Peyer's patch (tissue), 4 donors: ENCODE results near the gene SLC6A1. TPM values are rescaled to one million over a fixed set of nuclear protein-coding genes. Genes with fewer than 3 reads are reported as not detected.
A peak's percentile ranks its signal among the peaks of the same experiment; 100 is the strongest.

ENCODE experiments used
- DNase-seq, 3 donors: peaks; one replicate each; pipeline ENCODE4 v3.0.0-alpha.2; 2017 to 2019
- H3K27ac ChIP-seq, 4 donors: fragments of 200-600 bp; sonication (generic); one replicate each; pipeline ENCODE4 v1.5.1; 2016 to 2019
- H3K27me3 ChIP-seq, 2 donors: fragments of 200-600 bp; sonication (generic); one replicate each; pipeline ENCODE4 v1.5.1; 2019
- H3K36me3 ChIP-seq, 3 donors: fragments of 200-600 bp; sonication (generic); one replicate each; pipeline ENCODE4 v1.5.1; 2016 to 2019
- H3K4me1 ChIP-seq, 4 donors: fragments of 200-600 bp; sonication (generic); one replicate each; pipeline ENCODE4 v1.5.1; 2016 to 2019
- H3K4me3 ChIP-seq, 4 donors: fragments of 200-600 bp; sonication (generic); 1 replicate in 3 of 4; 2 replicates in 1 of 4; pipeline ENCODE4 v1.5.1; 2016 to 2019; ENCODE audit warnings: mild to moderate bottlenecking in 1 of 4
- H3K9me3 ChIP-seq, 4 donors: fragments of 200-600 bp; sonication (generic); one replicate each; pipeline ENCODE4 v1.5.1; 2016 to 2019; ENCODE audit warnings: mild to moderate bottlenecking in 1 of 4
- POLR2A ChIP-seq, 2 donors: fragments of 450-650 bp; IDR thresholded peaks; one replicate each; pipeline ENCODE4 v1.5.1; 2017; ENCODE audit warnings: antibody characterized with exemption in 2 of 2, mild to moderate bottlenecking in 2 of 2, moderate library complexity in 2 of 2
- total RNA-seq, 4 donors: library from RNA; depleted of rRNA; stranded (reverse); fragments of >200 nt; gene quantifications; one replicate each; pipeline ENCODE4 v1.1.0, GENCODE V29; 2016
- TF ChIP-seq, protein P1 (sequence below), 6 experiments: fragments of 450-650 bp in 4 of 6; fragments of 200-600 bp in 2 of 6; sonication (generic) in 1 of 6; IDR thresholded peaks; one replicate each; pipeline ENCODE4 v1.5.1; 2017 to 2019; ENCODE audit warnings: antibody characterized with exemption in 6 of 6, mild to moderate bottlenecking in 3 of 6, moderate library complexity in 1 of 6

The SLC6A1 gene
- total RNA-seq, 4 donors from 2014 or later, result 0.27 to 5.0 (median 0.38) TPM; not detected in 1

DNA sequence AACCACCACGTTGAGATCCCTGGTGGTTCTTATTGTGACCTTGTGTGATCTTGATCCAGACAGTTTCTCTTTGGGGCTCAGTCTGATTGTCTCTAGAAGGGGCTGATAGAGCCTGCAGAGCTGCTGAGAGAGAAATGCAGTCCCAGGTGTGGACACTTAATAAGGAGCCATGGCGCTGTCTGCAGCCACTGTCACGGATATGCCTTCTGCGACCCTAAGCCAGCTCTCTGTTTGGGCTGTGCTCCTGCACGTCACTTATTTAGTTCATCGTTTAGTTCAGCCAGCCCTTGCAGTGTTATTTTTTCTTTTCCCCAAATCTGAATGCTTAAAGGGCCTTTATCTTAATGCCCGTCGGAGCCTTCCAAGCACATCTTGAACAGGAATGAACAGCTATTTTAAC lies 12.0 kb downstream of the SLC6A1 start:
- H3K4me3 ChIP-seq, result no peak overlapping the region
- TF ChIP-seq POLR2A (IDR thresholded peaks at IDR 0.05), result no peak
- TF ChIP-seq, protein P1, sequence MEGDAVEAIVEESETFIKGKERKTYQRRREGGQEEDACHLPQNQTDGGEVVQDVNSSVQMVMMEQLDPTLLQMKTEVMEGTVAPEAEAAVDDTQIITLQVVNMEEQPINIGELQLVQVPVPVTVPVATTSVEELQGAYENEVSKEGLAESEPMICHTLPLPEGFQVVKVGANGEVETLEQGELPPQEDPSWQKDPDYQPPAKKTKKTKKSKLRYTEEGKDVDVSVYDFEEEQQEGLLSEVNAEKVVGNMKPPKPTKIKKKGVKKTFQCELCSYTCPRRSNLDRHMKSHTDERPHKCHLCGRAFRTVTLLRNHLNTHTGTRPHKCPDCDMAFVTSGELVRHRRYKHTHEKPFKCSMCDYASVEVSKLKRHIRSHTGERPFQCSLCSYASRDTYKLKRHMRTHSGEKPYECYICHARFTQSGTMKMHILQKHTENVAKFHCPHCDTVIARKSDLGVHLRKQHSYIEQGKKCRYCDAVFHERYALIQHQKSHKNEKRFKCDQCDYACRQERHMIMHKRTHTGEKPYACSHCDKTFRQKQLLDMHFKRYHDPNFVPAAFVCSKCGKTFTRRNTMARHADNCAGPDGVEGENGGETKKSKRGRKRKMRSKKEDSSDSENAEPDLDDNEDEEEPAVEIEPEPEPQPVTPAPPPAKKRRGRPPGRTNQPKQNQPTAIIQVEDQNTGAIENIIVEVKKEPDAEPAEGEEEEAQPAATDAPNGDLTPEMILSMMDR (IDR thresholded peaks at IDR 0.05), result no peak
- no peaks in the 10 kb centered on the region for H3K27me3 ChIP-seq
- H3K4me1 ChIP-seq, result no peaks in the 10 kb centered on the region
- no peaks in the 10 kb centered on the region for H3K36me3 ChIP-seq
- no peak for DNase-seq
- H3K27ac ChIP-seq, result no peak overlapping the region
- no peaks in the 10 kb centered on the region for H3K9me3 ChIP-seq

GRCh38 chr3:11005686-11006256 lies 13.2 kb downstream of the SLC6A1 start:
- no peaks in the 10 kb centered on the region for H3K36me3 ChIP-seq
- H3K4me3 ChIP-seq, result no peak overlapping the region
- no peak overlapping the region for H3K27ac ChIP-seq
- no peak for DNase-seq
- no peaks in the 10 kb centered on the region for H3K27me3 ChIP-seq
- TF ChIP-seq POLR2A (IDR thresholded peaks at IDR 0.05), result no peak
- TF ChIP-seq, protein P1 (IDR thresholded peaks at IDR 0.05), result no peak
- H3K9me3 ChIP-seq, result no peaks in the 10 kb centered on the region
- H3K4me1 ChIP-seq, result no peaks in the 10 kb centered on the region

DNA sequence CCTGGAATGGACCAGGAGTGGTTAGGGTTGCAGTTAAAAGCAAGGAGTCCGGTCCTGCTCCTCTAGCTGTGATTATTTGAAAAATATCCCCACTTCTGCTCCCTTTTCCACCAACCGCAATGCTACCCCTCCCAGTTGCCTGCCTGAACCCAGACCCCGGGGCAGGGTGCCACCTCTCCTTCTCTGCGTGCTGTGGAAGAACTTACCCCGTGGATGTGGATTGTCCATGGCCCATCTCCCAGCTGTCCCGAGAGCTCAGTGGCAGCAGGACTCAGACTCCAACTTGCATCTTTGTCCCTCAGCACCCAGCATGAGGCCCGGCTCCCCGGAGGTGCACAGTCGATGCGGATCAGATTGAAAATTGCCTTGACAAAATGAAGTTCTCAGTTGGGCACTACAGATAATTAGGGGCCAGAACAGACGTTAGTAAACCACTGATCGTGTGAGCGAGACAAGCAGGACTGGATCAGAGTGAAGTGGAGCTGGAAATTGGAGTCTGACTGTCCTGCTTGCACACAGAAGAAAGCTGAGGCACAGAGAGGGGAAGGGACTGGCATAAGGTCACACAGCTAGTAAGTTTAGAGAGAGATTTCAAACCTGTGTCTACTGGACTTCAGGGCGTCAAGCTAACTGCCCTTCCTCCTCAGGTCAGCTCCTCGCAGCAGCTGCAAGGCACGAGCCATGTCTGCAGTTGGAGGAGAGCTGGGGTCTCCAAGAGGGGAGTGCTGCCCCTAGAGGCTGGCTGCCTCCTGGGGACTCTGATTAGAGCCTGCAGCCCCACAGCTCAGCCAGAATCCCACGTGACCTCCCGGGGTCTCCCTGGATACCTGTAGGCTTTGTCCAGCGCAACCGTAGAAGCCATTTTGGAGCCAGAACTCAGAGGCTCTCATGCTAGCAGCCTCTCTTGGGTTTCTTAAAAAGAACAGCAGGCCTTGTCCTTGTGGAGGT lies 14.7 kb downstream of the SLC6A1 start:
- H3K4me1 ChIP-seq, result no peaks in the 10 kb centered on the region
- DNase-seq, result no peak
- TF ChIP-seq, protein P1 (IDR thresholded peaks at IDR 0.05), result no peak
- TF ChIP-seq POLR2A (IDR thresholded peaks at IDR 0.05), result no peak
- H3K4me3 ChIP-seq, result no peak overlapping the region
- H3K27ac ChIP-seq, result no peak overlapping the region
- H3K36me3 ChIP-seq, result no peaks in the 10 kb centered on the region
- no peaks in the 10 kb centered on the region for H3K9me3 ChIP-seq
- no peaks in the 10 kb centered on the region for H3K27me3 ChIP-seq

GRCh38 chr3:11009898-11010297 lies 17.4 kb downstream of the SLC6A1 start:
- H3K27me3 ChIP-seq, result no peaks in the 10 kb centered on the region
- H3K27ac ChIP-seq, result no peak overlapping the region
- no peak for TF ChIP-seq POLR2A (IDR thresholded peaks at IDR 0.05)
- TF ChIP-seq, protein P1 (IDR thresholded peaks at IDR 0.05), result no peak
- no peaks in the 10 kb centered on the region for H3K9me3 ChIP-seq
- H3K4me1 ChIP-seq, result no peaks in the 10 kb centered on the region
- DNase-seq, result no peak
- no peak overlapping the region for H3K4me3 ChIP-seq
- H3K36me3 ChIP-seq, result no peaks in the 10 kb centered on the region

DNA sequence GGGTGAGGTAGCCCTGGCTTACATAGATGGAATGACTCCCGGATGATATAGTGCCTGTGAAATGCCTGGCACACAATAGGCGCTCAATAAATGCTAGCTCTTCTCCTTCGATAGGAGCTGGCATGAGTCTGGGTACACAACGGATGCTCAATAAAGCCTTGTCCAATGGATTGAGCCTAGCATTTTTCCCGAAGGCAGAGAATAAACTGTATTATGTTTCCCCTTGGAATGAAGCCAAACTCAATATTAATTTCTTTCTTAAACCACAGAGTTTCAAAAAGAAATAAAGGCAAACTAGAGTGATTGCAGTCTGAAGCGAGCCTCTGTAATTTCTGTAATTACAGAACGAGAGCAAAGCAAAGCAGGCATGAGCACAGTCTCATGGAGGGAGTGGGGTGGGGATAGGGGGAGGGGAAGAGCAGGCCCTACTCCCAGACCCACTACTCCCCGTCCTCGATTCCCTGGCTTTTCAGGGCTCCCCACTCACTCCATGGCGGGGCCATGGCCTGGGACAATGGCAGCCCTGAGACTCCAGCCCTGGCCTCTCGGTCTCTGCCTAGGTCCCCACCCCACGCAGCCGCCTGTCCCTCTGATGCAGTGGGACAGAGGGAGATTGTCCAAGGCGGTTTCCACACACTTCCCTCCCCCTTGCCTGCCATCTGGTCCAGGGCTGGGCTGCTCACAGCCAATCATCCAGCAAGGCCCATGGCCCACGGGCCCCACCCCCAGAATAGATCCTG lies 18.0 kb downstream of the SLC6A1 start:
- peak in 1 of 3 donors; percentile 14 for DNase-seq
- H3K4me1 ChIP-seq, result no peaks in the 10 kb centered on the region
- H3K27me3 ChIP-seq, result no peaks in the 10 kb centered on the region
- no peaks in the 10 kb centered on the region for H3K9me3 ChIP-seq
- no peaks in the 10 kb centered on the region for H3K36me3 ChIP-seq
- TF ChIP-seq POLR2A (IDR thresholded peaks at IDR 0.05), result no peak
- TF ChIP-seq, protein P1 (IDR thresholded peaks at IDR 0.05), result no peak
- no peak overlapping the region for H3K27ac ChIP-seq
- no peak overlapping the region for H3K4me3 ChIP-seq
